PC-3 (cell line): ENCODE results near the gene PITRM1. TPM values are rescaled to one million over a fixed set of nuclear protein-coding genes. Genes with fewer than 3 reads are reported as not detected.

Source experiments
- ATAC-seq: fragments of 200-7000 bp; cut with Tn5 transposase; 2 replicates; pipeline ENCODE4 v1.9.1; 2020; ENCODE audit warnings: mild to moderate bottlenecking, moderate library complexity
- BruUV-seq: library from RNA; stranded (reverse); fragments of 400-500 nt; replicated peaks from 2 replicates; lab custom pipeline; 2021; lab: Mats Ljungman, UMichigan
- CTCF ChIA-PET: fragments of 300-600 bp; sonication (Branson Sonifier 250); formaldehyde crosslinking; loops from one replicate; lab custom pipeline; 2022; ENCODE audit warnings: antibody characterized with exemption; lab: Charles Lee
- POLR2A ChIA-PET: fragments of 300-600 bp; sonication (Branson Sonifier 250); formaldehyde crosslinking; loops from one replicate; lab custom pipeline; 2022; ENCODE audit warnings: antibody characterized with exemption; ENCODE audit not compliant: unreplicated experiment; lab: Charles Lee
- DNase-seq: peaks from one replicate; pipeline ENCODE4 v3.0.0-alpha.2; 2015
- H2AFZ ChIP-seq: fragments of 300-600 bp; sonication (generic); 2 replicates; pipeline ENCODE4 v1.6.0; 2016; ENCODE audit warnings: antibody characterized with exemption, low read length
- H3F3A ChIP-seq: fragments of 300-600 bp; sonication (generic); one replicate; pipeline ENCODE4 v1.6.0; 2017; ENCODE audit warnings: antibody characterized with exemption, low read length, control low read depth, mild to moderate bottlenecking; ENCODE audit not compliant: unreplicated experiment
- H3K27ac ChIP-seq: fragments of 300-600 bp; sonication (generic); 2 replicates; pipeline ENCODE4 v1.5.1; 2016; ENCODE audit warnings: mild to moderate bottlenecking, low read length
- H3K27me3 ChIP-seq: fragments of 300-600 bp; sonication (generic); 2 replicates; pipeline ENCODE4 v1.6.1; 2016; ENCODE audit warnings: low read length, mixed read lengths
- H3K36me3 ChIP-seq: fragments of 300-600 bp; sonication (generic); 2 replicates; pipeline ENCODE4 v1.6.1; 2016; ENCODE audit warnings: low read depth, mixed run types, low read length, mixed read lengths
- H3K4me1 ChIP-seq: fragments of 300-600 bp; sonication (generic); 2 replicates; pipeline ENCODE4 v1.5.1; 2016; ENCODE audit warnings: low read length; ENCODE audit not compliant: insufficient read depth
- H3K4me2 ChIP-seq: fragments of 300-600 bp; sonication (generic); 2 replicates; pipeline ENCODE4 v1.6.0; 2016; ENCODE audit warnings: low read length
- H3K4me3 ChIP-seq: fragments of 300-600 bp; sonication (generic); 2 replicates; pipeline ENCODE4 v1.5.1; 2016; ENCODE audit warnings: mild to moderate bottlenecking, low read length, mixed read lengths
- H3K79me2 ChIP-seq: fragments of 300-600 bp; sonication (generic); 2 replicates; pipeline ENCODE4 v1.6.1; 2017; ENCODE audit warnings: low read length, mixed read lengths
- H3K9ac ChIP-seq: fragments of 300-600 bp; sonication (generic); 2 replicates; pipeline ENCODE4 v1.6.0; 2016; ENCODE audit warnings: mild to moderate bottlenecking, low read length
- H3K9me2 ChIP-seq: fragments of 300-600 bp; sonication (generic); replicated peaks from 2 replicates; pipeline ENCODE4 v1.6.1; 2016; ENCODE audit warnings: mixed run types, low read length, mixed read lengths
- H3K9me3 ChIP-seq: fragments of 300-600 bp; sonication (generic); 2 replicates; pipeline ENCODE4 v1.6.1; 2016; ENCODE audit warnings: low read length, mixed read lengths
- H4K20me1 ChIP-seq: fragments of 300-600 bp; sonication (generic); 2 replicates; pipeline ENCODE4 v1.6.1; 2016; ENCODE audit warnings: low read length, mixed read lengths
- EZH2 ChIP-seq: fragments of 300-600 bp; sonication (generic); IDR thresholded peaks from one replicate; pipeline ENCODE4 v1.6.1; 2017; ENCODE audit warnings: antibody characterized with exemption, mild to moderate bottlenecking, low read length; ENCODE audit not compliant: unreplicated experiment
- EZH2phosphoT487 ChIP-seq: fragments of 300-600 bp; sonication (generic); IDR thresholded peaks from 2 replicates; pipeline ENCODE4 v1.6.1; 2018; ENCODE audit warnings: mild to moderate bottlenecking, antibody characterized with exemption, low read length, borderline replicate concordance
- intact Hi-C: fragments of 100-400 bp; cut with micrococcal nuclease; formaldehyde crosslinking; loops from 2 replicates; pipeline ENCODE4 v1.9.0; 2023
- total RNA-seq: library from RNA; depleted of rRNA; stranded (reverse); fragments of >200 nt; gene quantifications from 2 replicates; pipeline ENCODE4 v1.2.3, GENCODE V29; 2014
- TF ChIP-seq, protein P1 (sequence below): fragments of 300-600 bp; sonication (generic); conservative IDR thresholded peaks from 2 replicates; pipeline ENCODE4 v1.5.1; 2017; ENCODE audit warnings: antibody characterized with exemption, low read depth, mild to moderate bottlenecking, low read length

Gene PITRM1
- total RNA-seq, 1 experiment from 2014 or later, result 73.2 TPM

DNA sequence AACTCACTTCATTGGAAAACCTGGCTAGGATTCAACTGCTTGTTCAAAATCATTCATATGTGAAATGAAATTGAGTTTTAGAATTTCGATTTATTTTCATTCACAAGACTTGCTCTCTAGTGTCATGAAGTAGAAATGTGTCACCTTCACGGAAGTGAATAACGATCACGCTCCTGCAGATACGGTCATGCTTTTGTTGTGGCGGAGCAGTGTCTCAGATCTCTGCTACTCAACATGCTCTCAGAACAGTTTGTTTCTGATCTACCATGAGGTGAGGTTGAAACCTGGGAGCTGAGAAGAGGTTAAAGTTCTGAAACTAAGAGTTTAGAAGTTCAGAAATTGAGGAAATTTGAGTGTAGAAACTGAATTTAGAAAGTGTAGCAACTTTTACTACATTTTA is 13.8 kb upstream of the PITRM1 start:
- no peaks in the 10 kb centered on the region for H3K9me2 ChIP-seq
- no peaks in the 10 kb centered on the region for H3K36me3 ChIP-seq
- intact Hi-C loops, result no loop called here
- H3K4me2 ChIP-seq, result no peak overlapping the region
- TF ChIP-seq EZH2 (no peak), EZH2phosphoT487 (no peak)
- TF ChIP-seq, protein P1, sequence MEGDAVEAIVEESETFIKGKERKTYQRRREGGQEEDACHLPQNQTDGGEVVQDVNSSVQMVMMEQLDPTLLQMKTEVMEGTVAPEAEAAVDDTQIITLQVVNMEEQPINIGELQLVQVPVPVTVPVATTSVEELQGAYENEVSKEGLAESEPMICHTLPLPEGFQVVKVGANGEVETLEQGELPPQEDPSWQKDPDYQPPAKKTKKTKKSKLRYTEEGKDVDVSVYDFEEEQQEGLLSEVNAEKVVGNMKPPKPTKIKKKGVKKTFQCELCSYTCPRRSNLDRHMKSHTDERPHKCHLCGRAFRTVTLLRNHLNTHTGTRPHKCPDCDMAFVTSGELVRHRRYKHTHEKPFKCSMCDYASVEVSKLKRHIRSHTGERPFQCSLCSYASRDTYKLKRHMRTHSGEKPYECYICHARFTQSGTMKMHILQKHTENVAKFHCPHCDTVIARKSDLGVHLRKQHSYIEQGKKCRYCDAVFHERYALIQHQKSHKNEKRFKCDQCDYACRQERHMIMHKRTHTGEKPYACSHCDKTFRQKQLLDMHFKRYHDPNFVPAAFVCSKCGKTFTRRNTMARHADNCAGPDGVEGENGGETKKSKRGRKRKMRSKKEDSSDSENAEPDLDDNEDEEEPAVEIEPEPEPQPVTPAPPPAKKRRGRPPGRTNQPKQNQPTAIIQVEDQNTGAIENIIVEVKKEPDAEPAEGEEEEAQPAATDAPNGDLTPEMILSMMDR, result no peak
- no peaks in the 10 kb centered on the region for H3K79me2 ChIP-seq
- H3K9ac ChIP-seq, result no peak overlapping the region
- no TSS peak for BruUV-seq
- no peak overlapping the region for H3K27ac ChIP-seq
- DNase-seq, result no peak
- no peaks in the 10 kb centered on the region for H3K4me1 ChIP-seq
- ChIA-PET CTCF (no interaction called here), POLR2A (no interaction called here)
- H3K9me3 ChIP-seq, result no peaks in the 10 kb centered on the region
- no peak overlapping the region for H2AFZ ChIP-seq
- H3K4me3 ChIP-seq, result no peak overlapping the region
- no peaks in the 10 kb centered on the region for H4K20me1 ChIP-seq
- no peak for ATAC-seq
- no peaks in the 10 kb centered on the region for H3F3A ChIP-seq
- no peaks in the 10 kb centered on the region for H3K27me3 ChIP-seq

DNA sequence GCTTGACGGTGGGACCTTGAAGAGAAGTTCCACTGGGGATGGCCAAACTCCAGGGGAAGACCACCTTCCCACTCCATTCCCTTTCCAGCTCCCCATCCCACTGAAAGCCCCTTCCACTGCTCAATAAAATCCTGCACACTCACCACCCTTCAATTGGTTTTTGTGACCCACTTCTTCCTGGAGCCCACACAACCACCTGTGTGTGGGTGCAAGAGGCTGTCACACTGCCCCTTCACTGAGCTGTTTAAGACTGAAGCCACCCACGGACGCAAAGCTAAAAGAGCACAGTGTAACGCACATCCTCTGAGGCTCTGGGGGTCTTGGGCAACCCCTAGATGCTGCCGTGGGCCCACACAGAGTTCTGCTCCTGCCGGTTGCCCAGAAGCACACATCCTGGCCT is 12.8 kb upstream of the PITRM1 start:
- no TSS peak for BruUV-seq
- H3K9me3 ChIP-seq, result no peaks in the 10 kb centered on the region
- ATAC-seq (no peak), DNase-seq (no peak)
- no peak overlapping the region for H3K4me3 ChIP-seq
- TF ChIP-seq, protein P1, result no peak
- TF ChIP-seq EZH2 (no peak), EZH2phosphoT487 (no peak)
- no peak overlapping the region for H3K27ac ChIP-seq
- H3K27me3 ChIP-seq, result no peaks in the 10 kb centered on the region
- CTCF ChIA-PET, result no interaction called here
- intact Hi-C loops, result no loop called here
- H2AFZ ChIP-seq, result no peak overlapping the region
- no peak overlapping the region for H3K9ac ChIP-seq
- H4K20me1 ChIP-seq, result no peaks in the 10 kb centered on the region
- H3K4me1 ChIP-seq, result no peaks in the 10 kb centered on the region
- H3K79me2 ChIP-seq, result no peaks in the 10 kb centered on the region
- POLR2A ChIA-PET, result interaction anchor here (0.6 kb wide), 2 partner anchors 572 to 1137 kb away, joined by 4 to 5 read pairs; no protein-coding TSS in a partner anchor
- H3F3A ChIP-seq, result no peaks in the 10 kb centered on the region
- no peaks in the 10 kb centered on the region for H3K36me3 ChIP-seq
- no peak overlapping the region for H3K4me2 ChIP-seq
- H3K9me2 ChIP-seq, result no peaks in the 10 kb centered on the region

DNA sequence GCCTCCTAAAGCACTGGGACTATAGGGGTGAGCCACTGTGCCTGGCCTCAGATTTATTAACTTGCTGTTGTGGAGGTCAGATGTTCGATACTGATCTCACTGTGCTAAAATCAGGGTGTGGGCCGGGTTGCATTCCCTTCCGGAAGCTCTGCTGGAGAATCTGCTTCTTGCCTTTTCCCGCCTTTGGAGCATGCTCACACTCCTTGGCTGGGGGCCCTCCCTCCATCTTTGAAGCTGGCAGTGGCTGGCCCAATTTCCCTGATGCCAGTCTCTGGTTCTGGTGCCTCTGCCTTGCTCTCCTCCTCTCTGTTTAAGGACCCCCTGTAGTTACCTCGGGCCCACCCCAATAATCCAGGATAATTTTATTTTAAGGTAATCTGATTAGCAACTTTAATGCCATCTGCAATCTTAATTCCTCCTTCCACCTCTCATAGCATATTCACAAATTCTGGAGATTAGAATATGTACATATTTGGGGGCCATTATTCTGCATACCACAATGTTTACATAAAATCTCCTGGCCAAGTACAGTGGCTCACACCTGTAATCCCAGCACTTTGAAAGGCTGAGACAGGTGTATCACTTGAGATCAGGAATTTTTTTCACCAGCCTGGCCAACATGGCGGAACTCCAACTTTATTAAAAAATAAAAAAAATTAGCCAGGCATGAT is 7.9 kb upstream of the PITRM1 start:
- Histone ChIP-seq H3K9me2 (no peaks in the 10 kb centered on the region), H4K20me1 (no peaks in the 10 kb centered on the region), H3K27ac (no peak overlapping the region), H3K4me1 (no peaks in the 10 kb centered on the region), H3K27me3 (no peaks in the 10 kb centered on the region), H3K9ac (no peak overlapping the region), H3K4me2 (no peak overlapping the region), H3K9me3 (no peaks in the 10 kb centered on the region), H2AFZ (no peak overlapping the region), H3K4me3 (no peak overlapping the region), H3K36me3 (no peaks in the 10 kb centered on the region), H3F3A (no peaks in the 10 kb centered on the region), H3K79me2 (no peaks in the 10 kb centered on the region)
- DNase-seq (no peak), ATAC-seq (no peak)
- TF ChIP-seq EZH2phosphoT487 (no peak), EZH2 (no peak)
- TF ChIP-seq, protein P1, result no peak
- no TSS peak for BruUV-seq
- ChIA-PET CTCF (no interaction called here), POLR2A (no interaction called here)
- intact Hi-C loops, result no loop called here
